Cerebellar nuclear complex (tissue), 1 donor: ENCODE data around the gene OR6J1.
"Not testable (repeated sequence)": the region's sequence is repeated elsewhere in the genome, so short reads cannot be mapped to it uniquely, and the experiment has no call there.

Source experiments
- DNase-seq, 2 experiments: peaks; one replicate each; lab custom pipeline; 2025; lab: John Stamatoyannopoulos, UW

OR6J1 gene

GRCh38 chr14:22650960-22651521 is 6.9 kb upstream of the OR6J1 start:
- DNase-seq = no peak

GRCh38 chr14:22650046-22650739 is 6.0 kb upstream of the OR6J1 start:
- no peak for DNase-seq

- no peak for DNase-seq
Measured at GRCh38 chr14:22648506-22648905, 4.4 kb upstream of the OR6J1 start.

- no peak for DNase-seq
Measured at GRCh38 chr14:22646570-22647254, 2.6 kb upstream of the OR6J1 start.

- DNase-seq = no peak
Measured at GRCh38 chr14:22641846-22642245, 2.3 kb downstream of the OR6J1 start.

GRCh38 chr14:22640192-22640591 is 4.0 kb downstream of the OR6J1 start:
- DNase-seq = no peak

- not testable (repeated sequence) for DNase-seq
Measured at GRCh38 chr14:22635980-22636379, 8.2 kb downstream of the OR6J1 start.

GRCh38 chr14:22634233-22634900 is 9.8 kb downstream of the OR6J1 start:
- no peak for DNase-seq

- DNase-seq = no peak
Measured at GRCh38 chr14:22630486-22630885, 13.7 kb downstream of the OR6J1 start.

- no peak for DNase-seq
Measured at GRCh38 chr14:22630066-22630465, 14.1 kb downstream of the OR6J1 start.

GRCh38 chr14:22629361-22629760 is 14.8 kb downstream of the OR6J1 start:
- DNase-seq = no peak

GRCh38 chr14:22627506-22628263 is 16.5 kb downstream of the OR6J1 start:
- DNase-seq = no peak

GRCh38 chr14:22626590-22626989 is 17.6 kb downstream of the OR6J1 start:
- DNase-seq = no peak

- no peak for DNase-seq
Measured at GRCh38 chr14:22623047-22623446, 21.1 kb downstream of the OR6J1 start.

GRCh38 chr14:22622255-22622654 is 21.9 kb downstream of the OR6J1 start:
- DNase-seq = no peak

- DNase-seq = not testable (repeated sequence)
Measured at GRCh38 chr14:22615765-22616164, 28.4 kb downstream of the OR6J1 start.

- no peak for DNase-seq
Measured at GRCh38 chr14:22614240-22614799, 29.8 kb downstream of the OR6J1 start.

- DNase-seq = no peak
Measured at GRCh38 chr14:22613736-22614239, 30.4 kb downstream of the OR6J1 start.

- no peak for DNase-seq
Measured at GRCh38 chr14:22613106-22613695, 31.0 kb downstream of the OR6J1 start.

GRCh38 chr14:22610931-22611330 is 33.2 kb downstream of the OR6J1 start:
- DNase-seq = no peak

GRCh38 chr14:22607291-22607690 is 36.9 kb downstream of the OR6J1 start:
- no peak for DNase-seq
